ENCODE measurements around the gene SLC25A48.

Gene SLC25A48

DNA sequence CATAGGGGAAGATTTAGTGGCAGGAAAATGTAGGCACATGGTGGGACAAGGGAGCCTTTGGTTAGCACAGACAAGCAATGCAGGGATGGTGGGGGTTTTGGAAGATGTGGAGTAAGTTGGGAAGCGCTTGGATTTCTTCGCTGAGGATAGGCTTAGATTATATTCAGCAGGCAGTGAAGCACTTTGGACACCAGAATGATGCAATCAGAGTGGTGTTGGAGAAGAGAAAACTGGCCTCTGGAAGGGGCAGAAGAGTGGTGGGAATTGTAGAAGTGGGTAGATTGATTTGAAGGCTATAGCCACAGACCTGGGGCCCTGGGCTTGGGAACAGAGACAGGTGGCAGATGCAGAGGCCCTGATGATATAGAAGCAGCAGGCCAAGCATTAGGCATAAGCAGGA lies 28.3 kb downstream of the SLC25A48 start:
- no peaks in the 10 kb centered on the region for H3K4me1 ChIP-seq (ENCODE audit: insufficient read depth, low read length)
- H3K4me3 ChIP-seq (ENCODE audit: low read depth in 1 of 2, low read length in 2 of 2): no peak overlapping the region
- H3K36me3 ChIP-seq (ENCODE audit: insufficient read depth, low read length): no peaks in the 10 kb centered on the region
- no peak overlapping the region for H3K27ac ChIP-seq (ENCODE audit: low read depth, low read length)
- no peaks in the 10 kb centered on the region for H3K27me3 ChIP-seq (ENCODE audit: control insufficient read depth in 1 of 2, insufficient read depth in 2 of 2, low read length in 2 of 2)
- H3K9me3 ChIP-seq (ENCODE audit: low read length): no peaks in the 10 kb centered on the region
- H3K9ac ChIP-seq (ENCODE audit: low read length): no peak overlapping the region

DNA sequence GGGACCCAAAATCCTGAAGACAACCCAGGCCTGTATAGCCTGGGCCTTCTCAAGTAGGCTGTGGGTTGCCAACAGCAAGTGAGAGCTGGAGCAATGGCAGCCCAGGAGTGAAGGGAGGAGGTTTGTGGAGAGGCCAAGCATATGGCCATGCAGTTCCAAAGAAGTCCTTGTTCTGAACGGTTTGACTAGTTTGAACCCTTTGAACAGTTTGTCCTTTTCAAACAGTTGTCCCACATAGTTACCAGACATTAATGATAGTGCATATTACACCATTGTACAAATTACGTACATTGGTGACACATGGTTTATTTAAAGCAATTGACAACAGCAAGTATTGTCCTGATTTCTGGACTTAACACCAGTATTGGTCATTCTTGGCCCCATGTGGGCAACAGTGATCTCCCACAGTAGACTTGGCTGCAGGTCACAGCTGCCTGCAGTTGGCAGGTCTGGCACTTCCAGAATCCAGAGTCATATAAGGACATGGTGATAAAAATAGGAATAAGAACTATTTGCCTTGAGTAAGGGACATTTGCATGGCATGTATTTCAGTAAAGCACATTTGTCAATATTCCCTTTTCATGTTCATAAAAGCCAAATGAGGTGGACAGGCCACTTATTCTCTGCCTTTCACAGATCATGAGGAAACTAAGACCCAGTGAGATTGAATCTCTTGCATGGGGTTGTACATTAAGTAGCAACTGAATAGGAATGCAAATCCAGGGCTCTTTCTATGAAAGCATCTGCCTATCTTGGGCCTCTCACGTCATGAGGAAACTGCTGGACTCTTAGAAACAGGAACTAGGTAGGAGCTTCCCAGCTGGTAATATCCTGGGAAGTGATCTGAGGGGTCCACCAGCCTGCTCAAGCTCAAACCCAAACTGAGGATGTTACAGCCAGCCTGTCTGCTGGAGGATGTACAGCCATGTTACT lies 30.3 kb downstream of the SLC25A48 start:
- no peaks in the 10 kb centered on the region for H3K36me3 ChIP-seq (ENCODE audit: insufficient read depth, low read length)
- H3K4me3 ChIP-seq (ENCODE audit: low read depth in 1 of 2, low read length in 2 of 2): no peak overlapping the region
- H3K9me3 ChIP-seq (ENCODE audit: low read length): no peaks in the 10 kb centered on the region
- no peak overlapping the region for H3K9ac ChIP-seq (ENCODE audit: low read length)
- H3K27me3 ChIP-seq (ENCODE audit: control insufficient read depth in 1 of 2, insufficient read depth in 2 of 2, low read length in 2 of 2): no peaks in the 10 kb centered on the region
- H3K27ac ChIP-seq (ENCODE audit: low read depth, low read length): no peak overlapping the region
- no peaks in the 10 kb centered on the region for H3K4me1 ChIP-seq (ENCODE audit: insufficient read depth, low read length)

DNA sequence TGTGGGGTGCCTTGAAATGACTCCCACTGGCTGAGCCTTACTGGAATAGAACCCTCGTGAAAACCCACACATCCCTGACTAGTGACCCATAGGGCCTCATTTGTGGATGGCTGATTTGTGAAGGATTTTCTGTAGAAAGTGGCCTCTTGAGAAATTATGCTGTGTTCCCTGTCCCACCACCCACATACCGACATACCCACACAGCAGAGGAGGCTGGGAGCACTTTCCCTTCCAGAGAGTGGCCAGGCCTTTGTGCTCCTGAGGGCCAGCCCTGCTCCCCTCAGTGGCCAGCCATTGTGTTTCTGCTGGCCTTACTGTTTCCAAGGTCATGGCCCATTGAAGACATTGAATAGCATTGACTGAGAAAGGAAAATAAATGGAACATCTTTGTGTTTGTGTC lies 31.6 kb downstream of the SLC25A48 start:
- Histone ChIP-seq H3K9ac (ENCODE audit: low read length) (no peak overlapping the region), H3K36me3 (ENCODE audit: insufficient read depth, low read length) (no peaks in the 10 kb centered on the region), H3K27me3 (ENCODE audit: control insufficient read depth in 1 of 2, insufficient read depth in 2 of 2, low read length in 2 of 2) (no peaks in the 10 kb centered on the region), H3K27ac (ENCODE audit: low read depth, low read length) (no peak overlapping the region), H3K4me1 (ENCODE audit: insufficient read depth, low read length) (no peaks in the 10 kb centered on the region), H3K4me3 (ENCODE audit: low read depth in 1 of 2, low read length in 2 of 2) (no peak overlapping the region), H3K9me3 (ENCODE audit: low read length) (no peaks in the 10 kb centered on the region)

DNA sequence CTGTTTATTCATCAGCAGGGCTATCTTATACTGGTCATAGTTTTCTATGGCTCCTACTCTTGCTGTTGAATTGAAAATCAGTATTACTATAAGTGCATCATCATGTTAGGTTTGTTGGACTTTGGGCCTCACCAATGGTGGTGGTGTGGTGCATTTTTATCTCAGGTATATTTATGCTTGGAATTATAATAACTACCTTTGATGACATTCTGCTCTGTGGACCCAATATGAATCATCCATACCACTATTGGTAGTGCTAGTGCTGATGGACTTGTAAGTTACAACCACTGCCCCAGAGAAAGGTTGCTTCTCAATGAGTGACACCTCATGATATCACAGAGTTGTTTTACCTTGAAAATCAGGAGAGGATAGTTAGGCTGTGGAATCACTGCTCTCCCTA lies 33.1 kb downstream of the SLC25A48 start:
- no peaks in the 10 kb centered on the region for H3K27me3 ChIP-seq (ENCODE audit: control insufficient read depth in 1 of 2, insufficient read depth in 2 of 2, low read length in 2 of 2)
- H3K27ac ChIP-seq (ENCODE audit: low read depth, low read length): no peak overlapping the region

DNA sequence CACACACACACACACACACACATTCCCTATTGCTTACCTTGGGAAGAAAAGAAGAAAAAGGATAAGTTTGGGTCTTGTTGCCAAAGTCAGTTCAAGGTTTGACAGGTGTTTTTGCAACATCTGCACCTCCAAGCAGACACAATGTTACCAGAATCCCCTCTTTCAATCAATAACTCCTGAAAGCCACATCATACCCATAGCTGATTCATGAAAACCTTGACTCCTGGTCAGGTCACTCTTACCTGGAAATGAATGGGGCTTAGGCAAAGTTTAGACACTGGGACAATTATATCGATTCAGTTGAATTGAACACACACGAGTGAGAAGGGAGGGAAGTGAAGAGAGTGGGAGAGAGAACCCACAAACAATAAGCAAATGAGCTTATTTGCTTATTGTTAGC lies 34.2 kb downstream of the SLC25A48 start:
- no peaks in the 10 kb centered on the region for H3K27me3 ChIP-seq (ENCODE audit: control insufficient read depth in 1 of 2, insufficient read depth in 2 of 2, low read length in 2 of 2)
- no peak overlapping the region for H3K4me3 ChIP-seq (ENCODE audit: low read depth in 1 of 2, low read length in 2 of 2)
- no peaks in the 10 kb centered on the region for H3K4me1 ChIP-seq (ENCODE audit: insufficient read depth, low read length)
- no peaks in the 10 kb centered on the region for H3K9me3 ChIP-seq (ENCODE audit: low read length)
- no peak overlapping the region for H3K27ac ChIP-seq (ENCODE audit: low read depth, low read length)
- no peaks in the 10 kb centered on the region for H3K36me3 ChIP-seq (ENCODE audit: insufficient read depth, low read length)
- H3K9ac ChIP-seq (ENCODE audit: low read length): no peak overlapping the region

More for the DNA sequence above, 33.1 kb downstream of the SLC25A48 start:
- Histone ChIP-seq H3K4me1 (ENCODE audit: insufficient read depth, low read length) (no peaks in the 10 kb centered on the region), H3K9me3 (ENCODE audit: low read length) (no peaks in the 10 kb centered on the region), H3K9ac (ENCODE audit: low read length) (no peak overlapping the region), H3K36me3 (ENCODE audit: insufficient read depth, low read length) (no peaks in the 10 kb centered on the region), H3K4me3 (ENCODE audit: low read depth in 1 of 2, low read length in 2 of 2) (no peak overlapping the region)

DNA sequence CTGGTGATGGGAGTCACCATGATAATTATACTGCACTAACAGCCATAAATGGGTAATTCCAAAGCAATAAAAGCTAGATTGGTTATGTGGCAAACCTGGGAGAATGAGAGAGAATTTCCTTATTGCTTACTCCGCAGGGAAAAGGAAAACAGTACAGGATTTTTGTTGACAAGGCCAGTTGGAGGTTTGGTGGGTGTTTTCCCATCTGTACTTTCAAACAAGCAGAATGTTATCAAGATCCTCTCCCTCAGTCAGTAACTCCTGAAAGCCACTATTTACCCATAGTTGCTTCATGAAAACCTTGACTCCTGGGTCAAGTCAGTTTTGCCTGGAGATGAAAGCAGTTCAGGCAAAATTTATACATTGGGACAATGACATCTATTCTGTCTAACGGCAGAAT lies 34.8 kb downstream of the SLC25A48 start:
- Histone ChIP-seq H3K27ac (ENCODE audit: low read depth, low read length) (no peak overlapping the region), H3K9me3 (ENCODE audit: low read length) (no peaks in the 10 kb centered on the region), H3K36me3 (ENCODE audit: insufficient read depth, low read length) (no peaks in the 10 kb centered on the region), H3K9ac (ENCODE audit: low read length) (no peak overlapping the region), H3K4me1 (ENCODE audit: insufficient read depth, low read length) (no peaks in the 10 kb centered on the region), H3K4me3 (ENCODE audit: low read depth in 1 of 2, low read length in 2 of 2) (no peak overlapping the region), H3K27me3 (ENCODE audit: control insufficient read depth in 1 of 2, insufficient read depth in 2 of 2, low read length in 2 of 2) (no peaks in the 10 kb centered on the region)

DNA sequence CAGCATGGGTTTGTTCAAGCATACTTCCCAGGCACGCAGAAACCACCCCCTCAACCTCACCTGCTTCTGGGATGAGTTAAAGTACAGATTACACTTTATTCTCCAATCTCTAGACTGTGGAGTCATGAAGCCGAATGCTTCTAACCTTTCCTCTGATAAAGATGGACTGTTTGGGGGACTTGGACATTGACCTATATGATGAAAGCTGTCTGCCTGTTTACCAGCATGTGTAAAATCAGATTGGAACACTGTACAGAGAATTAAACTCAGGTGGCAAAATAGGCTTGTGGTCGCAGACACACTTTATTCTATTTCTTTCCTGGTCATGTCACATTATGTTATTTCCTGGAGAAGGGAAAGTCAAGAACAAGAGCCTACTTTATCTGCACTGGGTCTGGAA lies 35.5 kb downstream of the SLC25A48 start:
- H3K4me1 ChIP-seq (ENCODE audit: insufficient read depth, low read length): no peaks in the 10 kb centered on the region
- H3K36me3 ChIP-seq (ENCODE audit: insufficient read depth, low read length): no peaks in the 10 kb centered on the region
- H3K4me3 ChIP-seq (ENCODE audit: low read depth in 1 of 2, low read length in 2 of 2): no peak overlapping the region
- H3K9ac ChIP-seq (ENCODE audit: low read length): no peak overlapping the region
- H3K27ac ChIP-seq (ENCODE audit: low read depth, low read length): no peak overlapping the region
- H3K9me3 ChIP-seq (ENCODE audit: low read length): no peaks in the 10 kb centered on the region
- H3K27me3 ChIP-seq (ENCODE audit: control insufficient read depth in 1 of 2, insufficient read depth in 2 of 2, low read length in 2 of 2): no peaks in the 10 kb centered on the region

DNA sequence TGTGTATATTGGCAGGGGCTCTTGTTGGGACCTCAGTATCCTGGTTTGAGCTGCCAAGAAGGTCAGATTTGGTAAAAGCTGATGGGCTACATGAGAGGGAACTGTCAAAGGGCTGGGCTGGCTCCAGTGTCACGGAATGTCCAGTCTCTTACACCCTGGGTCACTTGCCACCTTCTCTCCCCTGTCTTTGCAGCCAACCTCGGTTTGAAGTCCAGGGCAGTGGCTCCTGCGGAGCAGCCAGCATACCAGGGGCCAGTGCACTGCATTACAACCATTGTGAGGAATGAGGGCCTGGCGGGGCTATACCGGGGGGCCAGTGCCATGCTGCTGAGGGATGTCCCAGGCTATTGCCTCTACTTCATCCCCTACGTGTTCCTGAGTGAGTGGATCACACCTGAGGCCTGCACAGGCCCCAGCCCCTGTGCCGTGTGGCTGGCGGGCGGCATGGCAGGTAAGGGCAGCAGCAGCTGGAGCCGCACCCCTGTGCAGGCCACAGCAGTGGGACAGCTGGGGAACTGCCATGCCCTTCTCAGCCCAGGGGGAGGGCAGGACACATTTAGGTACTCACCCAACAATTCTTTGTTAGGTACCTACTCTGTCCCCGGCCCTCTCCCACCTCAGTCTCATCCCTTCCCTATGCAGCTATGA lies 36.9 kb downstream of the SLC25A48 start:
- H3K9me3 ChIP-seq (ENCODE audit: low read length): no peaks in the 10 kb centered on the region
- no peak overlapping the region for H3K9ac ChIP-seq (ENCODE audit: low read length)
- H3K27ac ChIP-seq (ENCODE audit: low read depth, low read length): no peak overlapping the region
- no peaks in the 10 kb centered on the region for H3K27me3 ChIP-seq (ENCODE audit: control insufficient read depth in 1 of 2, insufficient read depth in 2 of 2, low read length in 2 of 2)
- H3K4me1 ChIP-seq (ENCODE audit: insufficient read depth, low read length): no peaks in the 10 kb centered on the region
- no peaks in the 10 kb centered on the region for H3K36me3 ChIP-seq (ENCODE audit: insufficient read depth, low read length)
- H3K4me3 ChIP-seq (ENCODE audit: low read depth in 1 of 2, low read length in 2 of 2): no peak overlapping the region

GRCh38 chr5:135873831-135874230 lies 39.4 kb downstream of the SLC25A48 start:
- no peaks in the 10 kb centered on the region for H3K27me3 ChIP-seq (ENCODE audit: control insufficient read depth in 1 of 2, insufficient read depth in 2 of 2, low read length in 2 of 2)
- H3K4me3 ChIP-seq (ENCODE audit: low read depth in 1 of 2, low read length in 2 of 2): no peak overlapping the region
- H3K9ac ChIP-seq (ENCODE audit: low read length): no peak overlapping the region
- H3K4me1 ChIP-seq (ENCODE audit: insufficient read depth, low read length): peaks cover 11% of the 10 kb centered on the region
- no peak overlapping the region for H3K27ac ChIP-seq (ENCODE audit: low read depth, low read length)
- H3K36me3 ChIP-seq (ENCODE audit: insufficient read depth, low read length): no peaks in the 10 kb centered on the region
- no peaks in the 10 kb centered on the region for H3K9me3 ChIP-seq (ENCODE audit: low read length)

- Histone ChIP-seq H3K4me3 (ENCODE audit: low read depth in 1 of 2, low read length in 2 of 2) (no peak overlapping the region), H3K4me1 (ENCODE audit: insufficient read depth, low read length) (peaks cover 11% of the 10 kb centered on the region), H3K9me3 (ENCODE audit: low read length) (no peaks in the 10 kb centered on the region), H3K9ac (ENCODE audit: low read length) (no peak overlapping the region), H3K36me3 (ENCODE audit: insufficient read depth, low read length) (no peaks in the 10 kb centered on the region), H3K27ac (ENCODE audit: low read depth, low read length) (no peak overlapping the region), H3K27me3 (ENCODE audit: control insufficient read depth in 1 of 2, insufficient read depth in 2 of 2, low read length in 2 of 2) (no peaks in the 10 kb centered on the region)
Measured at GRCh38 chr5:135874461-135874860, 40.0 kb downstream of the SLC25A48 start.

- Histone ChIP-seq H3K27ac (ENCODE audit: low read depth, low read length) (no peak overlapping the region), H3K9ac (ENCODE audit: low read length) (no peak overlapping the region), H3K36me3 (ENCODE audit: insufficient read depth, low read length) (no peaks in the 10 kb centered on the region), H3K4me3 (ENCODE audit: low read depth in 1 of 2, low read length in 2 of 2) (no peak overlapping the region), H3K9me3 (ENCODE audit: low read length) (no peaks in the 10 kb centered on the region), H3K4me1 (ENCODE audit: insufficient read depth, low read length) (peaks cover 11% of the 10 kb centered on the region), H3K27me3 (ENCODE audit: control insufficient read depth in 1 of 2, insufficient read depth in 2 of 2, low read length in 2 of 2) (no peaks in the 10 kb centered on the region)
Measured at GRCh38 chr5:135875567-135875966, 41.1 kb downstream of the SLC25A48 start.

Data from muscle layer of colon (tissue), 2 donors.